Measurements from ENCODE around the gene TIAL1. TPM values are rescaled to one million over a fixed set of nuclear protein-coding genes. Genes with fewer than 3 reads are reported as not detected.

The TIAL1 gene
- total and polyA plus RNA-seq, 4 donors = 19.7 to 28.7 (median 23.4) TPM

GRCh38 chr10:119546009-119546408, 50.8 kb downstream of the TIAL1 start (continued):
- no peak for TF ChIP-seq GABPA (IDR thresholded peaks at IDR 0.05 in 1 of 2, conservative IDR thresholded peaks at IDR 0.05 in 1 of 2)
- no peak for TF ChIP-seq HNF4G (IDR thresholded peaks at IDR 0.05)
- no peak for TF ChIP-seq RAD21 (IDR thresholded peaks at IDR 0.05)
- TF ChIP-seq NR2F2 (IDR thresholded peaks at IDR 0.05) = no peak
- no peak for TF ChIP-seq FOXA2 (IDR thresholded peaks at IDR 0.05)
- TF ChIP-seq SP1 (IDR thresholded peaks at IDR 0.05) = no peak
- no peak for TF ChIP-seq ATF3 (IDR thresholded peaks at IDR 0.05)
- no peak for TF ChIP-seq JUND (IDR thresholded peaks at IDR 0.05)
- TF ChIP-seq HNF4A (conservative IDR thresholded peaks at IDR 0.05) = no peak
- no peak for TF ChIP-seq YY1 (IDR thresholded peaks at IDR 0.05)
- no peak for TF ChIP-seq MAX (IDR thresholded peaks at IDR 0.05)

GRCh38 chr10:119545310-119545709, 51.5 kb downstream of the TIAL1 start:
- H3K27me3 ChIP-seq (ENCODE audit: control insufficient read depth in 4 of 4, insufficient read depth in 4 of 4, low read length in 3 of 4) = peaks cover 0 to 12% (median under 1%) of the 10 kb centered on the region in 4 donors
- H3K4me3 ChIP-seq (ENCODE audit: low read depth in 1 of 3, low read length in 3 of 3) = no peak overlapping the region
- no peak overlapping the region for H3K27ac ChIP-seq (ENCODE audit: low read depth in 1 of 2, low read length in 2 of 2)
- H3K9me3 ChIP-seq (ENCODE audit: control insufficient read depth in 4 of 4, low read length in 3 of 4) = no peaks in the 10 kb centered on the region
- WGBS = 52% methylated on average over 4 of the region's 4 CpGs
- no peaks in the 10 kb centered on the region for H3K36me3 ChIP-seq (ENCODE audit: control insufficient read depth in 4 of 4, insufficient read depth in 3 of 4, low read depth in 1 of 4, low read length in 3 of 4)
- TF ChIP-seq SP1 (IDR thresholded peaks at IDR 0.05) (no peak), HNF4A (conservative IDR thresholded peaks at IDR 0.05) (no peak), RAD21 (IDR thresholded peaks at IDR 0.05) (no peak), RXRA (IDR thresholded peaks at IDR 0.05) (no peak), FOXA2 (IDR thresholded peaks at IDR 0.05) (no peak), CTCF (IDR thresholded peaks at IDR 0.05; ENCODE audit: low read depth, low read length, missing input control) (no peak), ZBTB33 (IDR thresholded peaks at IDR 0.05) (no peak), MAX (IDR thresholded peaks at IDR 0.05) (no peak), TAF1 (conservative IDR thresholded peaks at IDR 0.05) (no peak), NR2F2 (IDR thresholded peaks at IDR 0.05) (no peak), GABPA (IDR thresholded peaks at IDR 0.05 in 1 of 2, conservative IDR thresholded peaks at IDR 0.05 in 1 of 2) (no peak), HNF4G (IDR thresholded peaks at IDR 0.05) (no peak), YY1 (IDR thresholded peaks at IDR 0.05) (no peak), REST (IDR thresholded peaks at IDR 0.05) (no peak), JUND (IDR thresholded peaks at IDR 0.05) (no peak), FOXA1 (IDR thresholded peaks at IDR 0.05) (no peak), EGR1 (IDR thresholded peaks at IDR 0.05; ENCODE audit: low read depth in 2 of 2) (no peak)
- no peak overlapping the region for H3K9ac ChIP-seq (ENCODE audit: low read depth in 1 of 2, low read length in 2 of 2)
- peaks cover 9 to 16% (median 11%) of the 10 kb centered on the region in 4 donors for H3K4me1 ChIP-seq (ENCODE audit: control insufficient read depth in 4 of 4, insufficient read depth in 4 of 4, low read length in 3 of 4)
- DNase-seq (ENCODE audit: low spot score) = no peak
